T follicular helper cell (primary cell): ENCODE results near the gene KIAA1671.

ENCODE experiments used
- DNase-seq: peaks from one replicate; pipeline ENCODE4 v3.0.0-alpha.2; 2020; ENCODE audit warnings: low read depth

KIAA1671 gene

DNA sequence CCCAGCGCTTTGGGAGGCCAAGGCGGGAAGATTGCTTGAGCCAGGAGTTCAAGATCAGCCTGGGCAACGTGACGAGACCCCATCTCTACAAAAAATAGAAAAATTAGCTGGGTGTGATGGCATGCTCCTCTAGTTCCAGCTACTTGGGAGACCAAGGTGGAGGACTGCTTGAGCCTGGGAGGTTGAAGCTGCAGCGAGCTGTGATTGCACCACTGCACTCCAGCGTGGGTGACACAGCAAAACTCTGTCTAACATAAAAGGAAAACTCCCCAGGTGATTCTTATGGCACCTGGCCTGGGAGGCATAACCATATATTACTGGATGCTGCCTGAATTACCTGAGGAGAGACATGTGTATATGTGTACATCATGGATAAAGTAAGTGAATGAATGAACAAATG is 29.1 kb downstream of the KIAA1671 start:
- DNase-seq = no peak

DNA sequence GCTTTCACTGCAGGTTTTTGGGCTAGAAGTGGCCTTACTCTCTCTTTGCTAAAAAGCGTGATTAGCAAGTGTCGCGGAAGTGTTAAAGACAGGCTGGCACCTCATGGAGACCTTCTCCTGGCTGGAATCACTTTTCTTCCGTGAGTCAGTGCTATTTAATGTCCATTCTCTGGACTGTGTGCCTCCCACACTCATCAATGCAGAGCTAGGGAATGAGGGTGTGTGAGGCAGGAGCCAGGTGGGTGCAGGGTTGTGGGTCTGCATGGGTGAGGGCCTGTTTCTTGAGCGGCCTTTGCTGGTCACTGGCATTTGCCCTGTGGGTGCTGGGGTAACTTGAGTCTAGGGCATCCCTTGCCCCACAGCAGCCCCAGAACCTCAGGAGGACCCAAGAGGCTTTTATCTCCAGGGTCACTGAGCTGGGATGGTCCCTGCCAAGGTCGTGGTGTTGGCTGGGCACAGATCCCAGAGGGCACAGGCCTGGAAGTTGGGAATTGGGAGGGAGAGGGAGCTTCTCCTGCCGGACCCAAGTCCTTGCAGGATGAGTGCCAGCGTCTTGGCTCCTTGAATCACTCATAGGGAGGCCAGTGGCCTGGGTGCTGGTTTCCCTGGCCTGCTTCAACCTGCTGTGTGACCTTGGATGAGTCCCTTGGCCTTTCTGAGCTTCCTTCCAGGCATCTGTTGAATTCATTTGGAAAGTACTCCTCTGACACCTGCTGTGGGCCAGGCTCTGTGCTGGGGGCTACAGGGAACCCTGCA is 30.0 kb downstream of the KIAA1671 start:
- DNase-seq = no peak

DNA sequence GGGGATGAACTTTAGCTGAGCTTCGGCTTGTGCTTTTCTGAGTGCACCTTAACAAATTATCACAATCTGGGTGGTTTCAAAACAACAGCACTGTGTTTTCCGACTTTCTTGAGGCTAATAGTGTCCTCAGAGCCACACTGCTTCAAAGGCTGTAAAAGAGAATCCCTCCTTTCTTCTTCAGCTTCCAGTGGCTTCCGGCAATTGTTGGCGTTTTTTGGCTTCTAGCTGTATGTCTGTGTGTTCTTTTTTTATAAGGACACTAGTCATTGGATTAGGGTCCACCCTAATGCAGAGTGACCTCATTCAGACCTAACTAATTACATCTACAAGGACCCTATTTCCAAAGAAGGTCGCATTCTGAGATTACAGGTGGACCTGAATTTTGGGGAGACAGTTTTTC is 30.6 kb downstream of the KIAA1671 start:
- no peak for DNase-seq

DNA sequence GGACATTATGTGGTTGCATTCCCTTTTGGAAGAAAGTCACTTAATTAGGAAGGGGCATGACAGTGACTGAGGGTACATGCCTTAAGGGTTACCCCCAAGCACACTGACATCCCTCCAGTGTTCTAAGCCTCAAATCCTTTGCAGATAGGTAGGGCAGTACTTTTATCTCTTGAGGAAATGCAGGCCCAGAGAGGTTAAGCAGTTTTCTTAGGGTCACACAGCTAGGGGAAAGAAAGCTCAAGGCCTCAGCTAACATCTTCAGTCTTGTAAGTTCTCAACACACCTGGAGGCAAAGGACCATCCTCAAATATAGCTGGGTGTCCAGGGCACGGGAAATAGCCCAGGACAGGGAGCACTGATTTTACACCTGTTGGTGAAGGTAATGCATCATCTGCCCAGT is 31.6 kb downstream of the KIAA1671 start:
- DNase-seq = no peak

DNA sequence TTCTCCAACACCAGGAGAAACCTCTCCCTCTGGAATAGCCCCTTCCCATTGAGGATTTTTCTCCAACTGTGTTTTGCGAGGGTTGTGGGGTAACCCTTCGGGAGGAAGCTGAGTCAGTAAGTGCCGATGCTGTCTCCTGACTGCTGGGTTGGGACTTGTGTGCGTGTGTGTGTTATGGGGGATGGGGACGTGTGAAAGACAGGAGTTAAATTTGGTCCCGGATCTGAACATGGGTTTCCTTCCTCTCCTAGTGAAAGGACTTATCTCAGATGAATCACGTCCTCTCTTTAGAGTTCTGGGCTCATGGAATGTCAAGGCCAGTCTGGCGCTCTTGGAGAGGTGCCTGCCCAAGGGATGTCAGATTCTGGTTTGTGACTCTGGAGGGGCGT is 33.3 kb downstream of the KIAA1671 start:
- no peak for DNase-seq

DNA sequence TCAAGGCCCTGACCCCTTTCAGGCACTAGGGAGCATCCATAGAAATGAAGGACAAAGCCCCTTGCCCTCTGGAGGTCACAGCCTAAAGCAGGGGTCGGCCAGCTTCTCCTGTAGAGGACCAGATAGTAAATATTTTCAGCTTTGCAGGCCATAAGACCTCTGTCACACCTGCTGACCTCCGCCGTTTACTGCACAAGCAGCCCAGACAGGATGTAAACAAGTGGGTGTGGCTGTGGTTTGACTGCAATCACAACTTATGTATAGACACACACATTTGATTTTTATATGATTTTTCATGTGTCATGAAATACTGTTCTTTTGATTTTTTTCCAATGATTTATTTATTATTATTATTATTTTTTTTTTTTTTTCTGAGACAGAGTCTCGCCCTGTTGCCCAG is 34.3 kb downstream of the KIAA1671 start:
- no peak for DNase-seq

DNA sequence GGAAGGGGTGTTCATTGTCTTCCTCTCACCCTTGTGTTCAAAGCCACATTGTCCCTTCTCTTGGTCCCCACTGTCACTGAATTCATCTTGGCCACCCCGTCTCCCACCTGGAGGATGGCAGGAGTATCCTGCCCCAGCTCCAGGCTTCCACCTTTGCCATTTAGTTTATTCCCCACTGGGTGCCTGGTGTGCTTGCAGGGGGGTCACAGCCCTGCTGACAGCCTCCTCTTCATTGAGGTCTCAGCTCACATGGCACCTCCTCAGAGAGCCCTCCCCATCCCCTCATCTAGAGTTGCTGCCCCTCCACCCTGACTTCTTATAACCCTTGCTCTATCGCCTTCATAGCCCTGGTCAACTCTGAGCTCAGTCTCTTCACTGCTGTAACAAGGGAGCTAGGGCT is 36.6 kb downstream of the KIAA1671 start:
- no peak for DNase-seq

DNA sequence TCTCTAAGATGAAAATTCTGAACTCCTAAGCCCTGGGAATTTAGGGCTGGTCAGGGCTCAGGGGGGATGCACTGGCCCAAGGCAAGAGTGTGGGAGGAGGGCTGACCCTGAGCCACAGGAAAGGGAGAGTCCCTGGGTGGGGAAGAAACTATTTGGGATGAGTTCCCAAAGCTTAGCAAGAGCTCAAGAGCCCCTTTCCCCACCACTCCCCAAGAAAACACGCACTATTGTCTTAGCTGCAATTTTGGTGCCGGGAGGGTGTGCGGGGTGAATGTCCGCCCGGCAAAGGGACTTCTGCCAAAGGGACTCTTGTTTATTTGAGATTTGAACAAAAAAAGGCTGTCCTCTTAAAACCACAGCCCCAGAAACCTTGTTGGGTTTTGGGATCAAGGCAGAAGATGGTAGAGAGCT is 37.0 kb downstream of the KIAA1671 start:
- no peak for DNase-seq

DNA sequence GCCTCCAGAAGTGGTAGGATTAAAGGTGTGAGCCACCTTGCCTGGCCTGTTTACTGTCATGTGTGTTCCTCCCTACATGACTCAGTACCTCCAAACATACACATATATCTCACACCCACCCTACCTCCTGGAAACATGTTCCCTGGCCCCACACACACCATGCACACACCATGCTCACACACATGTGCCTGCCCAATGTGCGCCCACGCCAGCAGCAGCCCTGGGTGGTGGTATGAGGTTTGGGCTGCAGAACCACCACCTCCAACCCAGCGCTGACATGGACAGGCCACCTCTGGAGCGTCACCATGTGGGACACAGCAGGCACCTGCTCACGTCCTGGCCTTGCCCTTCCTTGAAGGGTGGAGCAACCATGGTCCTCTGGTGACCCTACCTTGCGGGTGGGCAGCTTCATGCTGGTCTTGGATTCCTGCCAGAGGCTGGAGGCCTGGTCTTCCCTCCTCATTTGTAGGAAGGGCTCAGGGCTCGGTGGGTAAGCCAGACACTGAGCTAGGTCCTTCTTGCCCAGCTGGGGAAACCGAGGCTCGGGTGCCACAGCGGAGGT is 37.9 kb downstream of the KIAA1671 start:
- no peak for DNase-seq

DNA sequence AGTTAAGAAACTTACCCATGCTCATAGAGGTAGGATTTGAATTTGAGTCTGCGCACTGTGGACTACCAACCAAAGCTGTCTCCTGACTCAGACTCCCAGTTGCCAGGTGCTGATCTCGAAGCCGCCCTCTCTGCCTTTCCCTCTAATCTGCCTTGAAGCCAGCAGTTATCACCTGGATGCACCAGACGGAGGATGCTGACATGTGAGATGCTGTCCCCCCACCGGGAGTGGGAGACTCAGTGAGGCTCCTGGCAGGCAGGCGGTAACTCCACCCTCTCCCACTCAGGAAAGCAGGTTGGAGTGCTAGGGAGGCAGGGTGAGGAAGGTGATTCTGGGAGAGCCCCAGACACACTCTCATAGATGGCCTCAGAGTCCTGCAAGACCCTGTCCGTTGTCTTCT is 40.4 kb downstream of the KIAA1671 start:
- no peak for DNase-seq

DNA sequence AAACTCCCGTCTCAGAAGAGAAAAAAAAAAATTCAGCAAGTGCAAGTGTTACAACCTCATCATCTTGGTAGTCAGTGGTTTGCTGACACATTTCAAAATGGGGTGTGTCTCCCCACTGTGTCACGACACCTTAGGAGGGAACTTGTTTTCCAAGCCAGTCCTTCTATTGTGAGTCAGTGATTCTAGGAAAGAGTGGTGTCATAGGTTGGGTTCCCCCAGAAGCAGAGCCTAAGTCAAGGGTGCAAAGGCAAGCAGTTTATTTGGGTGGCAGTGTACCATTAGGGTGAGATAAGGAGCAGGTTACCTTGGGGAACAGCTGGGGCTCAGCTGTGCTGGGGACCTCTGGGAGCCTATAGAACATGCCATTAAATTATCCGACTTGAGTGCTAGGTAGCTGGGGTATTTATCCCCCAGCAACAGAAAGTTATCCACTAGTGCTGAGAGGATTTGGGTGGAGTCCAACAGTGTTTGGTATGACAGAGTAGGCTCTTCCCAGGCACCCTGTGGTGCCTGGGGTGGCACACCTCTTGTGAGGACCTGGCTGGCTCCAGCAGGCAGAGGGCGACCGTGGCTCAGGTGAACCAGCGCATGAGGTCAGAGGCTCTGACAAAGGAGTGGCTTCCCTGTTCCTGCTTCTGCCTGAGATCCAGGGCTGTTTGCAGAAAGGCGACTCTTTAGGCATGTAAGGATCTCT is 41.7 kb downstream of the KIAA1671 start:
- DNase-seq = no peak

DNA sequence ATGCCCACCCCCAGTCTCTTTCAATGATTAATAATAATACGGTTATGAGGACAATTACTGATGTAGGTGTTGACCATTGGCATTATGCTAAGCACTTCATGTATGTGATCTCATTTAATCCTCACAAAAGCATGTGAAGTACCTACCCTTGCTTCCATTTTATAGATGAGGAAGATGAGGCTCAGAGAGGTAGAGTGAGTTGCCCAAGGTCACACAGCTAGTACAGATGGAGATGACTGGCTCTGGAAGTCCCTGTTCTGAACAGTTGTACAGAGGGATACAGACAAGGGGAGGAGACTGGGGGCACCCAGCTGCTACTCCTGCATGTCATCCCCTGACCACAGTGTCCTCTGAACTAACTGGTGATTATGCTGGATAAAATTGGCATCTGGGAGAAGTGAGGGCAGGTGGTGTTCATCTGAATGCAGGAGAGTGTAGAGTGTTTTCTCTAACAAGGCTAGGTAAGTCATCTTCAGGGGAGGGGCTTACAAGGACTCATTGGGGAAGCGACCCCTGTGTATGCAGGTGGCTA is 43.2 kb downstream of the KIAA1671 start:
- no peak for DNase-seq

DNA sequence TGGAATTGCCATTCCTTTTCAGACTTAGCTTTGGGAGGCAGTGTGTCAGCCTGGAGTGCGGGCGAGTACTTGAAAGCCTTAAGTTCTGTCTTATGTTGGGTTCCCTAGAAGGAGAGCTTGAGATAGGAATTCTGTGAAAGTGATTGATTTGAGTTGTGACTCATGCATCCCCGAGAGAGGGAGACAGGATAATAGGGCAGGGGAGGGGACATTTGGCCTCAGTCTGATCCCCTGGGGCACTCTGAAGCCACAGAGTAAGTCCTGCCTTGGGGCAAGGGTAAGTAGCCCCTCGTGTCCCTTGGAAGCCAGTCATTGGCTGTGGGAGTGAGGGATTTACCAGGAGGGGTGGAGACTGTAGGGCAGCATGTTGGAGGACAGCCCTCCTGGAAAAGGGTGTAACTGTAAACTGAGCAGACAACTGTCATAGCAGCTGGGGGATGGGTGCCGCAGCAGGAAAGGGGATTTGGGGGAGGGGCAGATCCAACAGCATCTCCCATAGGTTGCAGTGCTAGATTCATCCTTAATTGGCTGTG is 44.0 kb downstream of the KIAA1671 start:
- no peak for DNase-seq

DNA sequence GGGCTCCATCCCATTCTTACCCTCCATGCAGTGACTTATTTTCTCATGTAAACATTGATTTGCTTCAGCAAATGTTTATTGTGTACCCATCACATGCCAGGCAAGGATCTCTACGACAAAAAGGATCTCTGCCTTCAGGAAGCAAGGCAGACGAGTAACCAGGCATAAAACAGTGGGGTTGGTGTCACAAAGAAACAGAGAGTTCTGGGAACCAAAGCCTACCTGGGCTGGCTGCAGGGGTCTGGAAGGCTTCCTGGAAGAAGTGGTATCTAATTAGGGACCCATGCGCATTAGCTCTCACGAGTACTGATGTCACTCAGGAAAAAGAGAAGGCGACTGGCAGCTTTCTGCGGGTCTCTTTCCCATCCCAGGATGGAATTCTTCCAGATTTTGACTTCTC is 44.5 kb downstream of the KIAA1671 start:
- DNase-seq = no peak

DNA sequence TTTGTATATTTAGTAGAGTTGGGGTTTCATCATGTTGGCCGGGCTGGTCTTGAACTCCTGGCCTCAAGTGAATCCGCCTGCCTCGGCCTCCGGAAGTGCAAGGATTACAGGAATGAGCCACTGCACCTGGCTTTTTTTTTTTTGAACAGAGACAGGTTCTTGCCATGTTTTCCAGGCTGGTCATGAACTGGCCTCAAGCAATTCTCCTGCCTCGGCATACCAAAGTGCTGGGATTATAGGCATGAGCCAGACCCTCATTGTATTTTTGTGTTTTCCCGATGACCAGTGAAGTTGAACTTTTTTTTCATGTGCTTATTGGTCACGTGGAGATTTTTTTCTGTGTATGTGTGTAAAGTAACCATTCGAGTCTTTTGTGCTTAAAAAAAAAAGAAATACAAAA is 48.2 kb downstream of the KIAA1671 start:
- DNase-seq = no peak

DNA sequence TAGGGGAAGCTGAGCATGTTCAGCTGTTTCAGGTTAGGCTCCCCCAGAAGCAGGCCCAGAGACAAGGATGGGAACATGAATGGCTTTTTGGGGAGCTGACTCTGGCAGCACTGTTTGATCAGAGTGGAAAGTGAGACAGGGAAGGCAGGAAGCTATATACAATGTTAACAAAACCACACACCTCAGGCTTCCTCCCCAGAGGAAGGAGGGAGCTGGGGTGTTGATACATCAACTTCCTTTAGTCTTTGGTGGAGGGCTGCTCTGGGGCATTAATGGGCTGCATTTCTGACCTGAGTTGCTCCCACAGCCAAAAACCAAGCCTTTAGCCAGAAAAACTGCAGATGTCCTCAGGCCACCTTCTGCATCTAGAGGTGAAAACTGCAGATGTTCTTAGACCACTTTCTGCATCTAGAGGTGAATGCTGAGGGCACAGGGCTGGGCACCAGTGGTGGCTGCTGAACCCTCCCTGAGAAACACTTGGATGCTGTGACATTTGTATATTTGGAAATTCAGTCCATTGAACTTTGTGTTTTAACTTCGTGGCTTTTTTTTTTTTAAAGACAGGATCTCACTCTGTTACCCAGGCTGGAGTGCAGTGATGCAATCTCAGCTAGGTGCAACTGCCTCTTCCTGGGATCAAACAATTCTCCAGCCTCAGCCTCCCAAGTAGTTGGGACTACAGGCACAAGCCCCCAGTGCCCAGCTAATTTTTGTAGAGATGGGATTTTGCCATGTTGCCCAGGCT is 49.9 kb downstream of the KIAA1671 start:
- DNase-seq = no peak

DNA sequence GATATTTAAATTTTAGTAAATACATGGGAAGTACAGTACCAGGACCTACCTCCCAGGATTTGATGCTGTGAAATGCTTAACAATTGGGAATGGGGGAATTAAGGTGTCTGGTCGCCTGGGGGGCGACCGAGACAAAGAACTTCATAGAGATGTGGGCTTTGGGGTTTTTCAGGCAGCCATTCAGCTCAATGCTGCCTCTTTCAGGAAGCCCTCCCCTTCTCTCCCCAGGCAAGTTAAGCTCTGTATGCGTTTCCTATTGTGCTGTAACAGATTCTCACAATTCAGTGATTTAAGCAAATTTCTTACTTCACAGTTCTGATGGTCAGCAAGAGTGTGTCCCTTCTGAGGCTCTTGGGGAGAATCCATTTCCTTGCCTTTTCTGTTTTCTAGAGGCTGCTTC is 53.8 kb downstream of the KIAA1671 start:
- no peak for DNase-seq

DNA sequence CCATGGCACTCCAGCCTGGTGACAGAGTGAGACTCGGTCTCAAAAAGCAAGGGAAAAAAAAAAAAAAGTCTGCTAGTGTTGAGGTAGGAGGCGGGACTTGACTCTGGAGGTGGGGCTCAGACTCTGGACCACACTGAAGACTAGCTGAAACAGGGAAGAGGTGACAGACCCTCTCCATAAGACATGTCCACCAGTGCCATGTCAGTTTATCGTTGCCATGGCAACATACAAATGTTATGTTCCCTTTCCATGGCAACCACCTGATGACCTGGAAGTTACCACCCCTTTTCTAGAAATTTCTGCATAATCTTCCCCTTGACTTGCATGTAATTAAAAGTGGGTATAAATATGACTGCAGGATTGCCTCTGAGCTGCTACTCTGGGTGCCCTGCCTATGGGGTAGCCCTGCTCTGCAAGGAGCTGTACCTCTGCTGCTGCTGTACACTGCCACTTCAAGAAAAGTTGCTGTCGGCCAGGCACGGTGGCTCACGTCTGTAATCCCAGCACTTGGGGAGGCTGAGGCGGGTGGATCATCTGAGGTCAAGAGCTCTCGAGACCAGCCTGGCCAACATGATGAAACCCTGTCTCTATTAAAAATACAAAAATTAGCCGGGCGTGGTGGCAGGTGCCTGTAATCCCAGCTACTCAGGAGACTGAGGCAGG is 55.1 kb downstream of the KIAA1671 start:
- DNase-seq = no peak

DNA sequence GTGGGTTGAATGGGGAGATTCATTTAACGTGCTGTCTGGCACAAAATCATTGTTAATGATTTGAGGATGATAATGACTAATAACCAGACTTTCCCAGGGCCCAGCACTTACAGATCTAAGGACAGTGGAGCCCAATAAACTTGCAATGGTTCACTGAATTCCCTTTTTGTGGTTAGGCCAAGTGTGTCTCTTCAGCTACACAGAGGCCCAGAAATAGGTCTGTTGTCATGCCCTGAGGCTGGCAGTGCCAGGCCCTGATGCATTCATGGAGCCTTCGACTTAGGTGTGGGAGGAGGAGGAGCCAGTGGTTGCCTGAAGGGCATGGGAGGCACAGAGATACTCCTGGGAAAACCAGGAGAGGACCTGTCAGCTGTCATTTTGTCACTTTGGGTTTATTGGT is 56.1 kb downstream of the KIAA1671 start:
- no peak for DNase-seq

DNA sequence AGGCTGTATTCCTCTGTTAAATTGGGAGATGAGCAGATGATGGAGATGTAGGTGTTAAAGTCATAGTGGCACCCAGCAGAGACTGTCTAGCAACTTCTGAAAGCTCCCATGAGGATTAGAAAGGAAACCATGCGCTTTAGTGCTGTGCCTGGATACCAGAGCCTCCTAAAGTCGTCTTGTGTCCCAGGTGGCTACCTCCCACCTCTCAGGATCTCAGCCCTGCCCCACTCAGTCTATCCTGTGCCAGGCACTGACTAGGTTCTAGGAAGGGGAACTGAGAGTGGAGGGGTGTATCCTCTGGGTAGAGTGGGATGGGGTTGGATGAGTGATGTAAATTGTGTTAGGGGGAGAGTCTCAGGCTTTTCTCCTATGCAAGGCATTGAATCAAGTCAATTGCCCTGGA is 60.2 kb downstream of the KIAA1671 start:
- no peak for DNase-seq

DNA sequence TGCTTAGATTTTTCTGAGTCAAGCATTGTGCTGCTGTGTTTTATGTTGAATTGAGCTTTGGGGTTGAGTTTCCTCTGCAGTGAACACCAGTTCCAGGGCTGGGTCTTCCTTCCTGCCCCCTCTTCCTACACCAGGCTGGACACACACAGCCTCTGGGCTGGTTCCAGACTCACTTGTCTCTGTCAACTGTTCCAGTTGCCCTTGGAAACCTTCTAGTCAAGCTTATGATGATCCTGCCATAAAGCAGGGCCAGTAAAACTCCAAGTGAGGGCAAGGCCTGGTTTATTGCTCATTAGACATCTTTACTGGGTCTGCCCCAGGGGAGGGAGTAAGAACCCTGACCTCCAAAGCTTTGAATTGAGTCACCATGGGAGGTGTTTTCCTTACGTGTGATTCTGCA is 61.1 kb downstream of the KIAA1671 start:
- DNase-seq = no peak
